Measurements from ENCODE around the gene PARVG.

Gene PARVG

DNA sequence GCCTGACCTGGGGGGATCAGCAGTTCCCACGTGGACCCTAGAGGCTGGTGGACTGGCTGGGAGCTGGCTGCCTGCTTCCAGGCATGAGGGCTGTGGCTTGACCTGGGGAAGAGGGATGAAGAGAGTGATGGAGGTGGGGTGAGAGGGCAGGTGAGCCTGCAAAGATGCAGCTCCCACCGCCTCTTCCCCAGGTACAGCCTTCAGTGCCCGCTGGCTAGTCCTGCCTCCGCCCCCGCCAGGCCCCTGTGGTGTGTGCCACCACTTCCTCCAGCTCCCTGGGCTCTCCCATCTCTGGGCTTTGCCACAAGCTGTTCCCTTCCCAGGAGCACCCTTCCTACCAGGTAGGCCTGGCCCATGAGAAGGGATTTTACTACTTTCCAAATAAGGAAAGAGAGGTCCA, 19.1 kb downstream of the PARVG start:
- DNase-seq = no peak

DNA sequence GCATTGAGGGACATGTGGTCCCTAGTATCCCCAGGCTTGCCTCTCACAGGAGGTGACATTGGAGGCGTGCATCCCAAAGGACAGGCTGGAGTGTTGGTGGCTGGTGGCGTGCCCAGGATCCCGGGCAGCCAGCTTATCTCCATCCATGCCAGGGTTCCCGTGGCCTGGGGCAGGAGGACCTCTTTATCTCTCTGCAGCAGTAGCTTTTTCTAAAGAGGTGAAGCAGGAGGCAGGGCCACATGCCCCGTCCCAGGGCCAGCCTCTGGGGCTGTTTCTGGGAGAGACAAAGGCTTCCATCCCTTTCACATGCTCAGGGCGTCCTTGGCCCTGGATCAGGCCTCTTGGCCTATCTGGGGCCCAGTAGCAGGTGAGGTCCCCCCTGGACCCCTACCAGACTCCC, 19.7 kb downstream of the PARVG start:
- DNase-seq = no peak

DNA sequence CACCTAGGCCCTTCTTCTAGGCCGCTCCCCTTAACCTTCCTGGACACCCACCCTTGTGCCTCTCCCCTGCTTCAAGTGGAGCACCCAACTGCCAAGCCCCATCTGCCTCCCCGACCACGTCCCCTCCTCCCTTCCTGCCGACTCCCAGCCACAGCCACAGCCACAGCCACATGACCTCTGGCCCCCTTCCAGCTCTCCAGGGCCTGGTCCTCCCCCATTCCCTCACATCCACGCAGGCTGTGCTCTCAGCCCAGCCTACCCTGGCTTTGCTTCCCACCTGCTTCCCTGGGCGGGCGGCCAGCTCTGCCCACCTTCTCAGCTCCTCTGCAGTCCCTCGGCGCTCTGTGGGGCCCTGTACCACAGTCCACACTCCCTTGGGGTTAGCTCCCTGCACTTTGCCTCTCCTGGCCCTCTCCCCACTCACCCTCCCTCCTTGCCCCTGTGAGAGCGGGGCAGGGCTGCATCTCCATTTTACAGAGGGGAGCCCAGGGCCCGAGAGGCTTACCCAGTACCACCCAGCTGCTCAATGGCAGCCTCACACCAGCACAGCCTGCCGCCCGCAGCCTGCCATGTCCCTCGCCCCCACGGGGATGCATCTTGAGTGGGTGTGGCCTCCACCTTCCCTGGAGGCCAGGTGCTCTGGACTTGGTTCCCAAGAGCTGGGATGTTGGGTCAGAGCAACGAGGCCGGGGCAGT, 20.3 kb downstream of the PARVG start:
- no peak for DNase-seq

- no peak for DNase-seq
These were observed 20.9 kb downstream of the PARVG start for GRCh38 chr22:44201665-44202064.

- DNase-seq = no peak
These were observed 21.6 kb downstream of the PARVG start for GRCh38 chr22:44202261-44202789.

DNA sequence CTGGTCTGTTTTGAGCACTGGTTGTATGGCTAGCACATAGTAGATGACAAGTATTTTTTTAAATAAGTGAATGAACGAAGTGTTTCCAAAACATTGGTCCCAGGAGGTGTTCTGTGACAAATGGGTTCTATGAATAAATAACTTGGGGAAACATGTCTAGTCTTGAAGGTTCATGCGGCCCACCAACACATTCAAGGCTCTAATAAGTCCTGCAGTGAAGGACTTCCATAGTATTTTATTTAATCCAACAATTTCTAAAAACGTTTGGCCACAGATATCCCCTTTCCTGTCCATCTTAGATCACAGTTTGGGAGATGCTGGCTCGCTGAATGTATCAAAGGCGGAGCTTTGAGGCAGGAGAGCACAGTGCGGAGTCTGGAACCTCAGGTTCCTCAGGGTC, 22.5 kb downstream of the PARVG start:
- no peak for DNase-seq

- DNase-seq = no peak
These were observed 24.2 kb downstream of the PARVG start for GRCh38 chr22:44204739-44205515.

- no peak for DNase-seq
These were observed 25.0 kb downstream of the PARVG start for GRCh38 chr22:44205516-44206329.

- DNase-seq = no peak
These were observed 25.6 kb downstream of the PARVG start for GRCh38 chr22:44206330-44206645.

- DNase-seq = no peak
These were observed 26.0 kb downstream of the PARVG start for GRCh38 chr22:44206696-44207095.

DNA sequence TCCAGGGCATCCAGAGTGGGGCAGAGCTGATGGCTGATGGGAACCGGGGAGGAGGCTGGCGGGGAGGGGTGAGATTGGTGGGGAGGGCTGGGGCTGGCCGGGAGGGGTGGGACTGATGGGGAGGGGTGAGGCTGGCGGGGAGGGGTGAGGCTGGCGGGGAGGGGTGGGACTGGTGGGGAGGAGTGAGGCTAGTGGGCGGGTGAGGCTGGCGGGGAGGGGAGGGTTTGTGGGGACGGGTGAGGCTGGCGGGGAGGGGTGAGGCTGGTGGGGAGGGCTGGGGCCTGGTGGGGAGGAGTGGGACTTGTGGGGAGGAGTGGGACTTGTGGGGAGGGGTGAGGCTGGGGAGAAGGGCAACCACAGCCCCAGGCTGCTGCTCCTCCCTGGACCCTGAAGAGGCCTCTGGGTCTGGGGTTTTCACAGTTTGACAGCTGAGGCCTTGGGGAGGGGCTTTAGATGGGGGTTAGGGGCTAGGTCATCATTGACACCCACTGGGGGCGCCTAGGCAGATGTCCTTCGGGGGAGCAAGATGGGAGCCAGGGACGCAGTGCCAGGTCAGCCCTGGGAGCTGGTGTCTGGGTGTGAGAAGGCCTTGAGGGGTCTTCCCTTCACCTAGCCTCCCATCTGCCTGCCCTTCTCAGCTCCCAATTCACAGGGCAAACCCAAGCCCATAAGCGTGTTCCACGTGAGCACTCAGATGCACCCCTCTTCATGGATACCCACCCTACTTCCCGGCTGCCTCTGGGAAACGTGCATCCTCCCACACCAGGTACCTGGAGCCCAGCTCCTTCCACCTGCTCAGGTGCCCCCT, 26.7 kb downstream of the PARVG start:
- DNase-seq = no peak

- DNase-seq = no peak
These were observed 27.2 kb downstream of the PARVG start for GRCh38 chr22:44207981-44208317.

- DNase-seq = no peak
These were observed 28.6 kb downstream of the PARVG start for GRCh38 chr22:44209343-44209742.

DNA sequence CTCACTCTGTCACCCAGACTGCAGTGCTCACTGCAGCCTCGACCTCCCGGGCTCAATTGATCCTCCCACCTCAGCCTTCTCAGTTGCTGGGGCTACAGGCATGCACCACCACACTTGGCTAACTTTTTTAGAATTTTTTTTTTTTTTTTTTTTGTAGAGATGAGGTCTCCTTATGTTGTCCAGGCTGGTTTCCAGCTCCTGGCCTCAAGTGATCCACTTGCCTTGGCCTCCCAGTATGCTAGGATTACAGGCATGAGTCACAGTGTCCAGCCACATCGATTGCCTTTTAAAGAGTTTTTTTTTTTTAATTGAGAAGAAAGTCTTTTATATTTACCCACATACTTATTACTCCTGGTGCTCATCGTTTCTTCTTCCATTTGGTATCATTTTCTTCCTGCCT, 30.0 kb downstream of the PARVG start:
- DNase-seq = no peak

GRCh38 chr22:44211256-44211945, 30.7 kb downstream of the PARVG start:
- DNase-seq = no peak

- peak; percentile 84 for DNase-seq
These were observed 31.5 kb downstream of the PARVG start for GRCh38 chr22:44211946-44212930.

GRCh38 chr22:44212936-44213335, 32.2 kb downstream of the PARVG start:
- DNase-seq = no peak

- DNase-seq = no peak
These were observed 32.8 kb downstream of the PARVG start for GRCh38 chr22:44213489-44214043.

DNA sequence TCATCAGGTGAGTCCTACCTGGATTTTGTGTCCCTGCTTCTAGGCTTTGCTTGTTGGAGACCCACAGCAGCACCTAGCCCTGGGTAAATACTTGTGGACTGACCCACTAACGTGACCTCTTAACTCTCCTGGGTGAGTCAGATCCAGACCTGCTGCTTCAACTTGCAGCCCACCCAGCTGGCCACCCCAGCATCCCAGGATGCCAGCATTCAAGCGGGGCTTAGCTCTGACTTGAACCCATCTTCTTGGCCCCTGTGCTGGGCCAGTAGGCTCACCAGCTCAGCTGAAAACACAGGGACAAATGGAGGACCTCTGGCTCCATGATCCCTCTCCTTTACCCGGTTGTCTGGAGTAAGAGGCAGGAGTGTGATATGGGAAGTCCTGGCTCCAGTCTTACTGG, 33.5 kb downstream of the PARVG start:
- DNase-seq = no peak

- DNase-seq = no peak
These were observed 34.0 kb downstream of the PARVG start for GRCh38 chr22:44214764-44215163.

DNA sequence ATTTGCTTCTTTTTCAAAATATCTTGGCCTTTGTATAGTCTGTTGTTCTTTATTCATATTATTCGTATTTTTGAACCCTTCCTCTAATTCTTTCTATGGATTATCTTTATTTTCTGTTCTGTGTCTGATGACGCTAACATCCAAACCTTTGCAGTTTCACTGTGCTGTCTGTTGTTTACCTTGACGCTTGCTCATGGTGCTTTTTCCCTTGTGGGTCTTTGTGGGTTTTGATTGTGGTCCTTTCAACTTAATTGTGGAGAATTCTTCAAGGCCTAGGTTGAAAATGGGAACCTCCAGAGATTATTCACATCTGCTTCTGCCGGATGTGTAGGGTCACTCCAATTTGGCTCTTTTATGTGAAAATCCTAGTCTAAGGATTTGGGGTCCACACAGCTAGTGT, 34.6 kb downstream of the PARVG start:
- DNase-seq = no peak

Measured in right hindlimb (tissue), 1 donor.